A673 (cell line): ENCODE data around the gene RFX2.

Experiments used
- CTCF ChIP-seq: fragments of 300-800, 200-600 bp; sonication (generic); conservative IDR thresholded peaks from 2 replicates; pipeline ENCODE4 v1.5.1; 2017; ENCODE audit warnings: low read depth, mild to moderate bottlenecking, antibody characterized with exemption, low read length, moderate library complexity, mixed read lengths
- EZH2 ChIP-seq: fragments of 200-600 bp; sonication (generic); IDR thresholded peaks from 2 replicates; pipeline ENCODE4 v1.6.1; 2017; ENCODE audit warnings: borderline replicate concordance, low read depth, mild to moderate bottlenecking, mixed read lengths, antibody characterized with exemption, low read length; ENCODE audit not compliant: poor library complexity, severe bottlenecking

GRCh38 chr19:6127716-6128335, 17.5 kb upstream of the RFX2 start:
- TF ChIP-seq CTCF (no peak), EZH2 (no peak)
